Fibroblast of villous mesenchyme (primary cell): ENCODE results near the gene PLPPR3. TPM values are rescaled to one million over a fixed set of nuclear protein-coding genes. Genes with fewer than 3 reads are reported as not detected.
A peak's percentile ranks its signal among the peaks of the same experiment; 100 is the strongest.

ENCODE experiments used
- DNase-seq: peaks from one replicate; pipeline ENCODE4 v3.0.0-alpha.2; 2010; ENCODE audit warnings: low read depth
- H3K4me3 ChIP-seq: 2 replicates; pipeline ENCODE4 v1.5.1; 2011; ENCODE audit warnings: low read depth, mild to moderate bottlenecking, low read length
- CTCF ChIP-seq: IDR thresholded peaks from 2 replicates; pipeline ENCODE4 v1.5.1; 2012; ENCODE audit warnings: low read depth, mild to moderate bottlenecking, low read length; ENCODE audit not compliant: insufficient read depth
- small RNA-seq: library from RNA; depleted of rRNA; stranded (forward); fragments of <200 nt; gene quantifications from one replicate; pipeline ENCODE3, GENCODE V24; 2012
- total RNA-seq: library from RNA; depleted of rRNA; stranded (reverse); fragments of >200 nt; gene quantifications from 2 replicates; pipeline ENCODE4 v1.2.3, GENCODE V29; 2012

The PLPPR3 gene
- total RNA-seq, 1 donor, result 0.86 TPM

GRCh38 chr19:768424-768823 lies 53.3 kb downstream of the PLPPR3 start:
- H3K4me3 ChIP-seq, result no peak overlapping the region
- TF ChIP-seq CTCF, result no peak

GRCh38 chr19:765179-765738 lies 56.5 kb downstream of the PLPPR3 start:
- no peak overlapping the region for H3K4me3 ChIP-seq
- TF ChIP-seq CTCF, result no peak
- no peak for DNase-seq

More at GRCh38 chr19:768424-768823, 53.3 kb downstream of the PLPPR3 start:
- DNase-seq, result peak; percentile 93

- TF ChIP-seq CTCF, result no peak
- DNase-seq, result no peak
- no peak overlapping the region for H3K4me3 ChIP-seq
Measured at GRCh38 chr19:764301-764700, 57.5 kb downstream of the PLPPR3 start.

GRCh38 chr19:763869-764268 lies 57.9 kb downstream of the PLPPR3 start:
- DNase-seq, result no peak
- TF ChIP-seq CTCF, result no peak
- no peak overlapping the region for H3K4me3 ChIP-seq

- no peak for DNase-seq
- H3K4me3 ChIP-seq, result no peak overlapping the region
- no peak for TF ChIP-seq CTCF
Measured at GRCh38 chr19:763181-763580, 58.6 kb downstream of the PLPPR3 start.

Small RNA genes lying within 50 kb of the gene (small RNA-seq; reads per million reads assigned to genes)
- not detected for gene MIR3187

Other genes starting within 250 kb of the PLPPR3 start
- 191 and 207 TPM in 2 replicates for gene BSG, start 249.4 kb downstream of the PLPPR3 start, total RNA-seq
- 0.32 and 0.86 TPM in 2 replicates for gene HCN2, start 232.1 kb downstream of the PLPPR3 start, total RNA-seq
- gene POLRMT, start 188.4 kb downstream of the PLPPR3 start, total RNA-seq, result 23.2 and 25.5 TPM in 2 replicates
- gene FGF22, start 182.1 kb downstream of the PLPPR3 start, total RNA-seq, result not detected in 2 replicates
- 30.7 and 50.3 TPM in 2 replicates for gene RNF126, start 158.7 kb downstream of the PLPPR3 start, total RNA-seq
- 49.2 and 83.1 TPM in 2 replicates for gene FSTL3, start 145.6 kb downstream of the PLPPR3 start, total RNA-seq
- gene PRSS57, start 126.5 kb downstream of the PLPPR3 start, total RNA-seq, result not detected in 2 replicates
- gene PALM, start 113.0 kb downstream of the PLPPR3 start, total RNA-seq, result 0.32 and 1.7 TPM in 2 replicates
- gene MISP, start 70.8 kb downstream of the PLPPR3 start, total RNA-seq, result under 0.01 and 0.43 TPM in 2 replicates
- gene PTBP1, start 24.5 kb downstream of the PLPPR3 start, total RNA-seq, result 117 and 129 TPM in 2 replicates
- not detected in 2 replicates for gene AZU1, start 5.9 kb upstream of the PLPPR3 start, total RNA-seq
- not detected in 2 replicates for gene PRTN3, start 19.0 kb upstream of the PLPPR3 start, total RNA-seq
- gene ELANE, start 30.3 kb upstream of the PLPPR3 start, total RNA-seq, result not detected in 2 replicates
- gene CFD, start 37.7 kb upstream of the PLPPR3 start, total RNA-seq, result 3.9 TPM in 2 replicates
- 26.8 and 30.0 TPM in 2 replicates for gene MED16, start 71.2 kb upstream of the PLPPR3 start, total RNA-seq
- not detected in 2 replicates for gene RNU6-9, start 71.5 kb upstream of the PLPPR3 start, total RNA-seq
- gene R3HDM4, start 91.3 kb upstream of the PLPPR3 start, total RNA-seq, result 26.3 and 31.6 TPM in 2 replicates
- gene KISS1R, start 95.4 kb upstream of the PLPPR3 start, total RNA-seq, result not detected in 2 replicates
- 39.3 and 45.8 TPM in 2 replicates for gene ARID3A, start 104.1 kb upstream of the PLPPR3 start, total RNA-seq
- 49.7 and 77.3 TPM in 2 replicates for gene WDR18, start 162.4 kb upstream of the PLPPR3 start, total RNA-seq
- under 0.01 TPM in 2 replicates for gene GRIN3B, start 178.5 kb upstream of the PLPPR3 start, total RNA-seq
- gene TMEM259, start 199.2 kb upstream of the PLPPR3 start, total RNA-seq, result 79.2 and 84.6 TPM in 2 replicates
- gene RNU6-2, start 199.6 kb upstream of the PLPPR3 start, total RNA-seq, result not detected in 2 replicates
- gene CNN2, start 204.7 kb upstream of the PLPPR3 start, total RNA-seq, result 508 and 544 TPM in 2 replicates
- 11.2 and 13.9 TPM in 2 replicates for gene ABCA7, start 218.2 kb upstream of the PLPPR3 start, total RNA-seq
- gene ARHGAP45, start 245.2 kb upstream of the PLPPR3 start, total RNA-seq, result 0.43 and 0.97 TPM in 2 replicates